ENCODE results near the gene DCTN2.
A peak's percentile ranks its signal among the peaks of the same experiment; 100 is the strongest.

The DCTN2 gene

GRCh38 chr12:57530396-57531142 lies 16.4 kb downstream of the DCTN2 start:
- DNase-seq (ENCODE audit: extremely low spot score, insufficient read length, low read depth) (no peak), FAIRE-seq (no peak)

- no peak for FAIRE-seq
- no peak for DNase-seq (ENCODE audit: extremely low spot score, insufficient read length, low read depth)
Observed at GRCh38 chr12:57529831-57530230, 17.2 kb downstream of the DCTN2 start.

- DNase-seq (ENCODE audit: extremely low spot score, insufficient read length, low read depth) (no peak), FAIRE-seq (no peak)
Observed at GRCh38 chr12:57528831-57529555, 18.0 kb downstream of the DCTN2 start.

GRCh38 chr12:57528176-57528575 lies 18.8 kb downstream of the DCTN2 start:
- DNase-seq (ENCODE audit: extremely low spot score, insufficient read length, low read depth) (no peak), FAIRE-seq (no peak)

- no peak for DNase-seq (ENCODE audit: extremely low spot score, insufficient read length, low read depth)
- no peak for FAIRE-seq
Observed at GRCh38 chr12:57527184-57527583, 19.8 kb downstream of the DCTN2 start.

GRCh38 chr12:57526477-57527126 lies 20.4 kb downstream of the DCTN2 start:
- FAIRE-seq = no peak
- DNase-seq (ENCODE audit: extremely low spot score, insufficient read length, low read depth) = no peak

GRCh38 chr12:57525615-57526383 lies 21.2 kb downstream of the DCTN2 start:
- FAIRE-seq (no peak), DNase-seq (ENCODE audit: extremely low spot score, insufficient read length, low read depth) (no peak)

GRCh38 chr12:57524814-57525614 lies 22.0 kb downstream of the DCTN2 start:
- DNase-seq (ENCODE audit: extremely low spot score, insufficient read length, low read depth) = no peak
- no peak for FAIRE-seq

- DNase-seq (ENCODE audit: extremely low spot score, insufficient read length, low read depth) (no peak), FAIRE-seq (peak; percentile 12)
Observed at GRCh38 chr12:57523706-57524614, 23.0 kb downstream of the DCTN2 start.

GRCh38 chr12:57522887-57523705 lies 23.9 kb downstream of the DCTN2 start:
- DNase-seq (ENCODE audit: extremely low spot score, insufficient read length, low read depth) (no peak), FAIRE-seq (peak; percentile 61)

- peak; percentile 93 for DNase-seq (ENCODE audit: extremely low spot score, insufficient read length, low read depth)
- peak; percentile 89 for FAIRE-seq
Observed at GRCh38 chr12:57522011-57522886, 24.7 kb downstream of the DCTN2 start, which contains the start of gene MBD6. TSS of gene MBD6 (plus strand) at chr12:57522824. CDS start at chr12:57524304, 1,480 bp downstream.

GRCh38 chr12:57521525-57522010 lies 25.4 kb downstream of the DCTN2 start:
- FAIRE-seq (no peak), DNase-seq (ENCODE audit: extremely low spot score, insufficient read length, low read depth) (no peak)

- FAIRE-seq (peak; percentile 94), DNase-seq (ENCODE audit: extremely low spot score, insufficient read length, low read depth) (peak; percentile 86)
Observed at GRCh38 chr12:57520053-57520818, 26.8 kb downstream of the DCTN2 start, which contains the start of gene DDIT3. TSS of gene DDIT3 (minus strand) at chr12:57520514. CDS start at chr12:57517406, 3,108 bp downstream.

- no peak for FAIRE-seq
Observed at GRCh38 chr12:57519796-57520052, 27.3 kb downstream of the DCTN2 start.

GRCh38 chr12:57518920-57519795 lies 27.8 kb downstream of the DCTN2 start:
- DNase-seq (ENCODE audit: extremely low spot score, insufficient read length, low read depth) (no peak), FAIRE-seq (no peak)

More at GRCh38 chr12:57519796-57520052, 27.3 kb downstream of the DCTN2 start:
- no peak for DNase-seq (ENCODE audit: extremely low spot score, insufficient read length, low read depth)
